ENCODE measurements around the gene EMP2. TPM values are rescaled to one million over a fixed set of nuclear protein-coding genes. Genes with fewer than 3 reads are reported as not detected.
A peak's percentile ranks its signal among the peaks of the same experiment; 100 is the strongest.

Gene EMP2, protein sequence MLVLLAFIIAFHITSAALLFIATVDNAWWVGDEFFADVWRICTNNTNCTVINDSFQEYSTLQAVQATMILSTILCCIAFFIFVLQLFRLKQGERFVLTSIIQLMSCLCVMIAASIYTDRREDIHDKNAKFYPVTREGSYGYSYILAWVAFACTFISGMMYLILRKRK
- total RNA-seq (10 to 100 TPM in 1 of 6 donors, 1 to 10 TPM in 5; 9.0 to 13.0 (median 9.3) TPM), polyA plus RNA-seq (10 to 100 TPM in 1 of 2 donors, 1 to 10 TPM in 1; 5.5 to 13.7 TPM)

GRCh38 chr16:10579965-10580882 is at the start of gene EMP2:
EMP2 (minus strand) TSS chr16:10580598; CDS start chr16:10547617, 32,981 bp downstream.
- Histone ChIP-seq H3K4me1 (peaks cover 0 to 6% (median 0%) of the 10 kb centered on the region in 3 donors), H3K27ac (peak within 1 kb of the TSS in 2 of 4 donors; percentile 31 to 51), H3K9me3 (no peaks in the 10 kb centered on the region), H3K27me3 (no peaks in the 10 kb centered on the region), H3K4me3 (peak within 1 kb of the TSS; percentile 57 to 84 (median 80)), H3K36me3 (no peaks in the 10 kb centered on the region)
- ATAC-seq: peak; percentile 88 to 94 (median 90)
- intact Hi-C loops (cut with DNase I): no loop called here
- peak in 3 of 4 donors; percentile 25 to 34 (median 33) for TF ChIP-seq CTCF (IDR thresholded peaks at IDR 0.05)
- peak; percentile 63 to 88 (median 74) for DNase-seq
- WGBS, 2 donors: 1% methylated on average over 75 to 91 of the region's 91 CpGs
- FAIRE-seq: no peak

DNA sequence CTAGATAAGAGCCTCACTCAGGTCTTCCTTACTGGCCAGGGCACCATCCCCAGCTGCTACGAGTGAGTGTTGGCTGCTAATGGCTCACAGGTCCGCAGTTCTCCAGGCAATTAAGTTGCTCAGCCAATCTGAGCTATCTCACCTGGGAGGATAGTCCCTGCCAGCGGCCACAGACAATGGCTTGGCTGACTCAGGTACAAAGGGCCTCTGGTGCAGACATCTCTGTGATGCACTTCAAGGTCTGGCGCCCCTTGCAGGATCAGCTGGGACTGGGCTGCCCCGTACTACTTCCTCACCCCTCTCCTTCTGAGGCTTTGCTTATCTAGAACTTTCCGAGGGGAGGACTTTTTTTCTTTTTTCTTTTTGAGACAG is 49.2 kb upstream of the EMP2 start:
- Histone ChIP-seq H3K4me1 (no peaks in the 10 kb centered on the region), H3K36me3 (no peaks in the 10 kb centered on the region), H3K9me3 (no peaks in the 10 kb centered on the region), H3K27ac (no peak overlapping the region), H3K4me3 (no peak overlapping the region), H3K27me3 (no peaks in the 10 kb centered on the region)
- 63 to 68% methylated on average over 6 of the region's 6 CpGs for WGBS, 2 donors
- intact Hi-C loops (cut with DNase I): no loop called here
- DNase-seq: no peak
- TF ChIP-seq CTCF (IDR thresholded peaks at IDR 0.05): no peak
- no peak for FAIRE-seq
- ATAC-seq: no peak

DNA sequence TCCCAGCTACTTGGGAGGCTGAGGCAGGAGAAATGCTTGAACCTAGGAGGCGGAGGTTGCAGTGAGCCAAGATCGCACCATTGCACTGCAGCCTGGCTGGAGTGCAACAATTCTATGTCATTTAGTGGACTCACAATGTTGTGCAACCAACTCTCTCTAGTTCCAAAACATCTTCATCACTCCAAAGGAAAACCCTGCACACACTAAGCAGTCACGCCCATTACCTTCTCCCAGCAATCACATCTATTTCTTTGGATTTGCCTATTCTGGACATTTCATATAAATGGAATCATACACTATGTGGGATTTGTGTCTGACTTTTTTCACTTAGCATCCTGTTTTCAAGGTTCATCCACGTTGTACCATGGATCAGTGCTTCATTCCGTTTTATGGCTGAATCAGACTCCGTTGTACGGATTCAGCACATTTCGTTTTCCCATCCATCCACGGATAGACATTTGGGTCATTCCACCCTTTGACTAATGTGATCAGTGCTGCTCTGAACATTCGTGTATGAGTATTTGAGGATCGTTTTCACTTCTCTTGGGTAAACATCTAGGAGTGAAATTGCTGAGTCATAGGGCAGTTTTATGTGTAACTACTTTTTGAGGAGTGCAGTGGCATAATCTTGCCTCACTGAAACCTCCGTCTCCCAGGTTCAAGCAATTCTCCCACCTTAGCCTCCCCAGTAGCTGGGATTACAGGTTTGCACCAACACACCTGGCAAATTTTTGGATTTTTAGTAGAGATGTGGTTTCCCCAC is 45.4 kb upstream of the EMP2 start:
- intact Hi-C loops (cut with DNase I): no loop called here
- no peaks in the 10 kb centered on the region for H3K36me3 ChIP-seq
- H3K4me1 ChIP-seq: no peaks in the 10 kb centered on the region
- 72 to 75% methylated on average over 12 of the region's 12 CpGs for WGBS, 2 donors
- no peak overlapping the region for H3K4me3 ChIP-seq
- no peak for DNase-seq
- no peak for TF ChIP-seq CTCF (IDR thresholded peaks at IDR 0.05)
- H3K27ac ChIP-seq: no peak overlapping the region
- no peak for FAIRE-seq
- no peaks in the 10 kb centered on the region for H3K27me3 ChIP-seq
- no peak for ATAC-seq
- no peaks in the 10 kb centered on the region for H3K9me3 ChIP-seq

- no peak for FAIRE-seq
- Histone ChIP-seq H3K4me3 (no peak overlapping the region), H3K27ac (no peak overlapping the region), H3K27me3 (no peaks in the 10 kb centered on the region), H3K4me1 (no peaks in the 10 kb centered on the region), H3K36me3 (no peaks in the 10 kb centered on the region), H3K9me3 (no peaks in the 10 kb centered on the region)
- no peak for ATAC-seq
- WGBS, 2 donors: 70 to 75% methylated on average over 6 of the region's 6 CpGs
- TF ChIP-seq CTCF (IDR thresholded peaks at IDR 0.05): no peak
- intact Hi-C loops (cut with DNase I): no loop called here
- no peak for DNase-seq
Measured at GRCh38 chr16:10624527-10624926, 44.1 kb upstream of the EMP2 start.
